ENCODE data around the gene MIEF1.

Gene MIEF1

DNA sequence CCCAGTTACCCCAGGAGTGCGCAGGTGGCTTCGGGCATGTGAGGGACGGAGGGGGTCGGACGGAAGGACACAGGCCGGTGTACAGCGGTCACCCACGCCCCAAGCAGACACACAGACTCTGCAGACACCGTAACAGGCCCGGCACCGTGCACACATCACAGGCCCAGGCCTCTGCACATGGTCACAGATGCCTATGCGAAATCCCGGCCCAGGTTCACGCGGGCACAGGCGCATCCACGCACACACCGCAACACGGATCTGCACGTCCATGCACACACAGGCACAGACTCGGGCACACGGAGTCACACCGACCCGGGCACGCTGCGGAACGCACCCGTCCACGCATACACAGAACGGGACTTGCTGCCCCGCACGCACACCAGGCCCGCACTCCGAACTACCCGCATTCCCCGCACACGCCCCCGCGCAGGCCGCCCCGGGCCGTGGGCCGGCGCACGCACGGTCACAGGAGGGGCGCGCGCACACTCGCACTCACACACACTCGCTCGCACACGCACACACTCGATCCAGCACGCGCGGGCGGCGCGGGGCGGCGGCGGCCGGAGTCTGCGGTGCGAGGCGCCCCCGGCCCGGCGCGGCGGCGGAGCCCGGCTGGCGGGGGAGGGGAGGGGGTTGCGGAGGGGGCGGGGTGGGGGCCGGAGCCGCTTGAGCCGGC is 45.4 kb upstream of the MIEF1 start, which contains the start of gene MGAT3:
Gene MGAT3 (plus strand): TSS at position 491 of the 676 bp plus-strand sequence. CDS start 30,336 bp downstream, outside the sequence.
- Histone ChIP-seq H3K9ac (ENCODE audit: low read depth, low read length, poor library complexity) (peak within 1 kb of the TSS; percentile 88), H2BK120ac (ENCODE audit: low read depth, low read length) (peak within 1 kb of the TSS; percentile 65), H3K36me3 (replicated peaks in 1 of 2; ENCODE audit: control insufficient read depth in 2 of 2, insufficient read depth in 2 of 2, low read length in 2 of 2) (no peaks in the 10 kb centered on the region), H3K14ac (ENCODE audit: low read length) (peak within 1 kb of the TSS; percentile 100), H2BK15ac (ENCODE audit: low read length) (peak within 1 kb of the TSS; percentile 99), H3K27me3 (ENCODE audit: control insufficient read depth in 3 of 3, insufficient read depth in 3 of 3, low read depth in 1 of 3, low read length in 3 of 3) (peaks cover 0 to 5% (median 0%) of the 10 kb centered on the region in 3 experiments), H3K23ac (ENCODE audit: low read depth, low read length, poor library complexity) (peak within 1 kb of the TSS; percentile 92), H3K27ac (replicated peaks; ENCODE audit: low read length) (no peak within 1 kb of the TSS), H2AK5ac (ENCODE audit: low read depth, low read length) (peak within 1 kb of the TSS; percentile 99), H3K4me1 (ENCODE audit: control insufficient read depth in 2 of 2, insufficient read depth in 1 of 2, low read depth in 1 of 2, low read length in 2 of 2) (peaks cover 31 to 35% of the 10 kb centered on the region in 2 donors), H4K8ac (ENCODE audit: low read depth, low read length) (peak within 1 kb of the TSS; percentile 94), H4K91ac (ENCODE audit: low read depth, low read length, poor library complexity) (peak within 1 kb of the TSS; percentile 99), H3K18ac (ENCODE audit: low read length) (peak within 1 kb of the TSS; percentile 99), H3K4me2 (ENCODE audit: insufficient read depth, low read length, poor library complexity, severe bottlenecking) (peak within 1 kb of the TSS; percentile 64), H2BK12ac (ENCODE audit: low read length) (peak within 1 kb of the TSS; percentile 87), H3K4me3 (ENCODE audit: low read length in 2 of 2) (peak within 1 kb of the TSS; percentile 68 to 84), H3K79me1 (ENCODE audit: low read depth, low read length) (peaks cover 23% of the 10 kb centered on the region), H2AFZ (ENCODE audit: low read length) (peak within 1 kb of the TSS; percentile 91), H3K4ac (ENCODE audit: low read length) (peak within 1 kb of the TSS; percentile 96), H2BK5ac (ENCODE audit: low read length) (peak within 1 kb of the TSS; percentile 78), H3K9me3 (replicated peaks in 1 of 2; ENCODE audit: control insufficient read depth in 2 of 2, insufficient read depth in 1 of 2, low read depth in 1 of 2, low read length in 2 of 2) (peaks cover 0 to 2% of the 10 kb centered on the region in 2 donors)
- no peak for DNase-seq (ENCODE audit: low spot score)
- WGBS, 2 donors (ENCODE audit: extremely low coverage in 2 of 2, insufficient read length in 2 of 2, insufficient replicate concordance in 1 of 2) = no CpG with 5 or more reads among the region's 80 CpGs

DNA sequence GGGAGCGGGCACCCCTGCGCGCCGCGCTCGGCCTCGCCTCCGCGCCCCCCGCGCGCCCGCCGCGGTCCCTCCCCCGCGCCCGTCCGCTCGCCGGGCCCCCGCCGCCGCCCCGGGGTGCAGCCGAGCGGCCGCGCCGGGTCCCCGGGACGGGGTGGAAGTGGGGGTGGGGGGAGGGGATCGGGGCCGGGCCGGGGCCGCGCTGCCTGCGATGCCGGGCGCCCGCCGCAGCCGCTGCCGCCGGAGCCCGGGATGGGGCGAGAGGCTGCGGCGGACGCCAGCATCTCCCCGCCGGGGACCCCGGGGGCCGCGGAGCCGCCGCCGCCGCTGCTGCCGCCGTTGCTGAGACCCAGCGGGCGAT is 44.9 kb upstream of the MIEF1 start:
- H3K4ac ChIP-seq (ENCODE audit: low read length) = no peak overlapping the region
- H2BK5ac ChIP-seq (ENCODE audit: low read length) = no peak overlapping the region
- WGBS, 2 donors (ENCODE audit: extremely low coverage in 2 of 2, insufficient read length in 2 of 2, insufficient replicate concordance in 1 of 2) = no CpG with 5 or more reads among the region's 63 CpGs
- H3K27me3 ChIP-seq (ENCODE audit: control insufficient read depth in 3 of 3, insufficient read depth in 3 of 3, low read depth in 1 of 3, low read length in 3 of 3) = peaks cover 0 to 5% (median 0%) of the 10 kb centered on the region in 3 experiments
- no peak overlapping the region for H3K23ac ChIP-seq (ENCODE audit: low read depth, low read length, poor library complexity)
- H2AK5ac ChIP-seq (ENCODE audit: low read depth, low read length) = no peak overlapping the region
- no peak overlapping the region for H2BK120ac ChIP-seq (ENCODE audit: low read depth, low read length)
- peaks cover 23% of the 10 kb centered on the region for H3K79me1 ChIP-seq (ENCODE audit: low read depth, low read length)
- no peak overlapping the region for H2BK12ac ChIP-seq (ENCODE audit: low read length)
- peaks cover 0 to 2% of the 10 kb centered on the region in 2 donors for H3K9me3 ChIP-seq (replicated peaks in 1 of 2; ENCODE audit: control insufficient read depth in 2 of 2, insufficient read depth in 1 of 2, low read depth in 1 of 2, low read length in 2 of 2)
- DNase-seq (ENCODE audit: low spot score) = no peak
- no peaks in the 10 kb centered on the region for H3K36me3 ChIP-seq (replicated peaks in 1 of 2; ENCODE audit: control insufficient read depth in 2 of 2, insufficient read depth in 2 of 2, low read length in 2 of 2)
- peak overlapping the region; percentile 39 for H3K4me2 ChIP-seq (ENCODE audit: insufficient read depth, low read length, poor library complexity, severe bottlenecking)
- peak overlapping the region; percentile 91 for H2AFZ ChIP-seq (ENCODE audit: low read length)
- peak overlapping the region; percentile 68 to 84 for H3K4me3 ChIP-seq (ENCODE audit: low read length in 2 of 2)
- H2BK15ac ChIP-seq (ENCODE audit: low read length) = no peak overlapping the region
- H3K27ac ChIP-seq (replicated peaks; ENCODE audit: low read length) = no peak overlapping the region
- peaks cover 31 to 35% of the 10 kb centered on the region in 2 donors for H3K4me1 ChIP-seq (ENCODE audit: control insufficient read depth in 2 of 2, insufficient read depth in 1 of 2, low read depth in 1 of 2, low read length in 2 of 2)
- H4K91ac ChIP-seq (ENCODE audit: low read depth, low read length, poor library complexity) = no peak overlapping the region
- H3K18ac ChIP-seq (ENCODE audit: low read length) = peak overlapping the region; percentile 98
- H3K14ac ChIP-seq (ENCODE audit: low read length) = no peak overlapping the region
- peak overlapping the region; percentile 55 for H3K9ac ChIP-seq (ENCODE audit: low read depth, low read length, poor library complexity)
- H4K8ac ChIP-seq (ENCODE audit: low read depth, low read length) = no peak overlapping the region

DNA sequence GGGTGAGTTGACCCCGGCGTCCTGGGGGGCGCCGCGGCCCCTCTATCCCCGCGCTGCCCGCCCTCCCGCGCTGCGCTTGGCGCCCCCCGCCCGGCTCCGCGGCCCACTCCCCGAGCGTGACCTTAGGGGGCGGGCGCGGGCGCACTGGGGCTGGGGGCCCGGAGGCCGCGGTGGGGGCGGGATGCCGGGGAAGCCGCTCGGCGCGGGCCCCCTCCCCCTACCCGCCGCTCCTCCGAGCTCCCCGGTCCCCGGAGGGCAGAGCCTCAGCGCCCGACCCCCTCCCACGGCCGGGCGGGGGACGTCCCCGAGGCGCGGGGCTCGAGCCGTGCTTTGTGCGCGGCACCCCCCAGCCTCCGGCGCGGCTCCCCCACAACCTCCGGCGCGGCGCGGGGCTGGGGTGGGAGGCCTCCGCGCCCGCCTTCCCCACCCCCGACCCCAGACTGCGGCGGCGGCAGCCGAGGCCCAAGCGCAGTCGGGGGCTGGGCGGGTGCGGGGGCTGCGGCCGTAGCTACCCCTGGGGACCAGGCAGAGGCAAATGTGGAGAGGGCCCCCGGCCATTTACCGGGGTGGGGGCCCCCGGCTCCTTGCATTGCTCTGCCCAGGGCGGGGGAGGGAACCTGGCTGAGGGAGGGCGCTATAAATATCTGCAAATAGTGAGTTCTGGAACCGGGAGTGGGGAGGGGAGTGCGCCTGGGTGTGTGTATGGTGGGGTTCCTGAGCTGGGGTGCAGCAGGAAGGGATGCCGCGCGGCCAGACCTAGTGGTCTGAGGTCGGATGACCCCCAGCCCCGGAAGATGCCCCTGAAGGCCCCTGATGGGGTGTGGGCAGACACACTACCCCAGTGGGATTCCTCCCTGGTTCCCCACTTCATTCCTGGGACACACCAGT is 44.3 kb upstream of the MIEF1 start:
- Histone ChIP-seq H3K79me1 (ENCODE audit: low read depth, low read length) (peaks cover 24% of the 10 kb centered on the region), H4K91ac (ENCODE audit: low read depth, low read length, poor library complexity) (no peak overlapping the region), H3K9ac (ENCODE audit: low read depth, low read length, poor library complexity) (peak overlapping the region; percentile 55), H3K23ac (ENCODE audit: low read depth, low read length, poor library complexity) (peak overlapping the region; percentile 8), H3K14ac (ENCODE audit: low read length) (peak overlapping the region; percentile 28), H2BK5ac (ENCODE audit: low read length) (peak overlapping the region; percentile 70), H2BK120ac (ENCODE audit: low read depth, low read length) (no peak overlapping the region), H2BK15ac (ENCODE audit: low read length) (no peak overlapping the region), H3K4ac (ENCODE audit: low read length) (no peak overlapping the region), H3K4me1 (ENCODE audit: control insufficient read depth in 2 of 2, insufficient read depth in 1 of 2, low read depth in 1 of 2, low read length in 2 of 2) (peaks cover 31 to 32% of the 10 kb centered on the region in 2 donors), H2AK5ac (ENCODE audit: low read depth, low read length) (peak overlapping the region; percentile 72), H4K8ac (ENCODE audit: low read depth, low read length) (no peak overlapping the region), H3K4me2 (ENCODE audit: insufficient read depth, low read length, poor library complexity, severe bottlenecking) (peak overlapping the region; percentile 63), H3K27ac (replicated peaks; ENCODE audit: low read length) (no peak overlapping the region), H2AFZ (ENCODE audit: low read length) (peak overlapping the region; percentile 91), H2BK12ac (ENCODE audit: low read length) (no peak overlapping the region), H3K18ac (ENCODE audit: low read length) (peak overlapping the region; percentile 98), H3K9me3 (replicated peaks in 1 of 2; ENCODE audit: control insufficient read depth in 2 of 2, insufficient read depth in 1 of 2, low read depth in 1 of 2, low read length in 2 of 2) (peaks cover 0 to 2% of the 10 kb centered on the region in 2 donors), H3K36me3 (replicated peaks in 1 of 2; ENCODE audit: control insufficient read depth in 2 of 2, insufficient read depth in 2 of 2, low read length in 2 of 2) (no peaks in the 10 kb centered on the region), H3K4me3 (ENCODE audit: low read length in 2 of 2) (peak overlapping the region; percentile 68 to 84), H3K27me3 (ENCODE audit: control insufficient read depth in 3 of 3, insufficient read depth in 3 of 3, low read depth in 1 of 3, low read length in 3 of 3) (peaks cover 0 to 5% (median 0%) of the 10 kb centered on the region in 3 experiments)
- WGBS, 2 donors (ENCODE audit: extremely low coverage in 2 of 2, insufficient read length in 2 of 2, insufficient replicate concordance in 1 of 2) = no CpG with 5 or more reads among the region's 83 CpGs
- no peak for DNase-seq (ENCODE audit: low spot score)

Data from neuronal stem cell (in vitro differentiated cells).